Neuronal stem cell (in vitro differentiated cells): ENCODE results near the gene FAM222B.

Experiments used
- DNase-seq: peaks from one replicate; pipeline ENCODE4 v3.0.0-alpha.2; 2013; ENCODE audit warnings: low spot score
- H2AFZ ChIP-seq: one replicate; pipeline ENCODE4 v1.6.1; 2013; ENCODE audit warnings: mild to moderate bottlenecking, low read length, inconsistent platforms
- H2AK5ac ChIP-seq: 2 replicates; pipeline ENCODE4 v1.6.1; 2013; ENCODE audit warnings: low read depth, mild to moderate bottlenecking, inconsistent platforms, low read length, moderate library complexity, mixed read lengths
- H2BK120ac ChIP-seq: 2 replicates; pipeline ENCODE4 v1.6.1; 2013; ENCODE audit warnings: low read depth, mild to moderate bottlenecking, inconsistent platforms, low read length, moderate library complexity, mixed read lengths
- H2BK12ac ChIP-seq: one replicate; pipeline ENCODE4 v1.6.1; 2013; ENCODE audit warnings: low read length, inconsistent platforms
- H2BK15ac ChIP-seq: 2 replicates; pipeline ENCODE4 v1.6.1; 2013; ENCODE audit warnings: mild to moderate bottlenecking, low read length, inconsistent platforms, mixed read lengths
- H2BK5ac ChIP-seq: one replicate; pipeline ENCODE4 v1.6.1; 2013; ENCODE audit warnings: inconsistent platforms, mild to moderate bottlenecking, low read length, moderate library complexity
- H3K14ac ChIP-seq: one replicate; pipeline ENCODE4 v1.6.1; 2013; ENCODE audit warnings: low read length, inconsistent platforms
- H3K18ac ChIP-seq: 2 replicates; pipeline ENCODE4 v1.6.1; 2013; ENCODE audit warnings: low read length, inconsistent platforms
- H3K23ac ChIP-seq: 2 replicates; pipeline ENCODE4 v1.6.1; 2013; ENCODE audit warnings: low read depth, mild to moderate bottlenecking, mixed read lengths, low read length, inconsistent platforms; ENCODE audit not compliant: poor library complexity
- H3K27ac ChIP-seq: replicated peaks from 3 replicates; pipeline ENCODE4 v1.5.1; 2013; ENCODE audit warnings: low read length, inconsistent platforms
- H3K27me3 ChIP-seq, 3 experiments: 2 replicates each; pipeline ENCODE4 v1.6.1; 2013; ENCODE audit warnings: low read length in 3 of 3, mild to moderate bottlenecking in 2 of 3, inconsistent platforms in 1 of 3, low read depth in 1 of 3, mixed read lengths in 1 of 3, moderate library complexity in 1 of 3; ENCODE audit not compliant: control insufficient read depth in 3 of 3, insufficient read depth in 3 of 3
- H3K36me3 ChIP-seq, 2 donors: replicated peaks in 1 of 2; 2 replicates each; pipeline ENCODE4 v1.6.1; 2013; ENCODE audit warnings: low read length in 2 of 2; ENCODE audit not compliant: control insufficient read depth in 2 of 2, insufficient read depth in 2 of 2
- H3K4ac ChIP-seq: 2 replicates; pipeline ENCODE4 v1.6.1; 2013; ENCODE audit warnings: inconsistent platforms, mild to moderate bottlenecking, low read length, moderate library complexity
- H3K4me1 ChIP-seq, 2 donors: 1 replicate in 1 of 2; 2 replicates in 1 of 2; pipeline ENCODE4 v1.6.1; 2013; ENCODE audit warnings: low read length in 2 of 2, low read depth in 1 of 2; ENCODE audit not compliant: control insufficient read depth in 2 of 2, insufficient read depth in 1 of 2
- H3K4me2 ChIP-seq: one replicate; pipeline ENCODE4 v1.6.1; 2013; ENCODE audit warnings: mild to moderate bottlenecking, low read length, inconsistent platforms; ENCODE audit not compliant: insufficient read depth, poor library complexity, severe bottlenecking
- H3K4me3 ChIP-seq, 2 donors: 2 replicates each; pipeline ENCODE4 v1.5.1; 2013; ENCODE audit warnings: low read length in 2 of 2, mild to moderate bottlenecking in 2 of 2, inconsistent platforms in 1 of 2, moderate library complexity in 1 of 2
- H3K79me1 ChIP-seq: one replicate; pipeline ENCODE4 v1.6.1; 2013; ENCODE audit warnings: low read depth, mild to moderate bottlenecking, inconsistent platforms, low read length, moderate library complexity
- H3K9ac ChIP-seq: one replicate; pipeline ENCODE4 v1.6.1; 2013; ENCODE audit warnings: mild to moderate bottlenecking, low read depth, low read length, inconsistent platforms; ENCODE audit not compliant: poor library complexity
- H3K9me3 ChIP-seq, 2 donors: replicated peaks in 1 of 2; 2 replicates each; pipeline versions ENCODE3 to v1.6.1; 2013; ENCODE audit warnings: low read length in 2 of 2, mild to moderate bottlenecking in 2 of 2, inconsistent platforms in 1 of 2, low read depth in 1 of 2, mixed read lengths in 1 of 2, moderate library complexity in 1 of 2; ENCODE audit not compliant: control insufficient read depth in 2 of 2, insufficient read depth in 1 of 2
- H4K8ac ChIP-seq: one replicate; pipeline ENCODE4 v1.6.1; 2013; ENCODE audit warnings: low read depth, mild to moderate bottlenecking, inconsistent platforms, low read length, moderate library complexity
- H4K91ac ChIP-seq: one replicate; pipeline ENCODE4 v1.6.1; 2013; ENCODE audit warnings: low read length, low read depth, mild to moderate bottlenecking, inconsistent platforms; ENCODE audit not compliant: poor library complexity
- WGBS, 2 donors: extraction: QIAGEN DNeasy Blood & Tissue Kit; methylation state at CpG; one replicate each; pipeline ENCODE4 v1.1.7; 2013; ENCODE audit warnings: missing lambda C conversion rate in 2 of 2, mixed read lengths in 1 of 2; ENCODE audit not compliant: insufficient read length in 2 of 2, insufficient replicate concordance in 1 of 2; ENCODE audit errors: extremely low coverage in 2 of 2; 5-methylcytosine and 5-hydroxymethylcytosine counted together

The FAM222B gene

GRCh38 chr17:28711723-28712031 lies 130.9 kb downstream of the FAM222B start, which contains the start of gene PROCA1:
PROCA1 (minus strand) TSS chr17:28711888; CDS start chr17:28711660, 228 bp downstream.
- Histone ChIP-seq H2BK120ac (peak within 1 kb of the TSS; percentile 95), H3K18ac (peak within 1 kb of the TSS; percentile 99), H3K79me1 (peaks cover 6% of the 10 kb centered on the region), H3K27me3 (no peaks in the 10 kb centered on the region), H3K14ac (peak within 1 kb of the TSS; percentile 76), H3K36me3 (peaks cover 18 to 49% of the 10 kb centered on the region in 2 donors), H3K27ac (peak within 1 kb of the TSS; percentile 97), H3K9ac (peak within 1 kb of the TSS; percentile 93), H3K4ac (peak within 1 kb of the TSS; percentile 94), H4K91ac (peak within 1 kb of the TSS; percentile 90), H3K9me3 (no peaks in the 10 kb centered on the region), H2BK12ac (peak within 1 kb of the TSS; percentile 99), H3K4me2 (peak within 1 kb of the TSS; percentile 93), H3K4me3 (peak within 1 kb of the TSS; percentile 59 to 84), H4K8ac (no peak within 1 kb of the TSS), H3K23ac (peak within 1 kb of the TSS; percentile 90), H2AFZ (peak within 1 kb of the TSS; percentile 89), H2BK15ac (peak within 1 kb of the TSS; percentile 0), H3K4me1 (peaks cover 13 to 17% of the 10 kb centered on the region in 2 donors), H2BK5ac (peak within 1 kb of the TSS; percentile 93), H2AK5ac (peak within 1 kb of the TSS; percentile 70)
- no peak for DNase-seq
- WGBS, 2 donors: no CpG with 5 or more reads among the region's 20 CpGs

GRCh38 chr17:28710861-28711722 lies 131.5 kb downstream of the FAM222B start:
- H4K91ac ChIP-seq: peak overlapping the region; percentile 90
- peak overlapping the region; percentile 97 for H3K27ac ChIP-seq
- H3K27me3 ChIP-seq: no peaks in the 10 kb centered on the region
- H4K8ac ChIP-seq: no peak overlapping the region
- peak overlapping the region; percentile 93 for H2BK5ac ChIP-seq
- peaks cover 12 to 13% of the 10 kb centered on the region in 2 donors for H3K4me1 ChIP-seq
- H3K18ac ChIP-seq: peak overlapping the region; percentile 99
- peak overlapping the region; percentile 59 to 84 for H3K4me3 ChIP-seq
- H2AFZ ChIP-seq: peak overlapping the region; percentile 89
- H3K9me3 ChIP-seq: no peaks in the 10 kb centered on the region
- H3K4ac ChIP-seq: peak overlapping the region; percentile 94
- H2BK12ac ChIP-seq: peak overlapping the region; percentile 99
- H3K36me3 ChIP-seq: peaks cover 18 to 46% of the 10 kb centered on the region in 2 donors
- H3K23ac ChIP-seq: peak overlapping the region; percentile 90
- H3K14ac ChIP-seq: peak overlapping the region; percentile 76
- no CpG with 5 or more reads among the region's 74 CpGs for WGBS, 2 donors
- H2BK15ac ChIP-seq: no peak overlapping the region
- peak overlapping the region; percentile 70 for H2AK5ac ChIP-seq
- DNase-seq: peak; percentile 93
- H2BK120ac ChIP-seq: peak overlapping the region; percentile 95
- H3K79me1 ChIP-seq: peaks cover 4% of the 10 kb centered on the region
- peak overlapping the region; percentile 93 for H3K9ac ChIP-seq
- peak overlapping the region; percentile 93 for H3K4me2 ChIP-seq

GRCh38 chr17:28707339-28707720 lies 135.3 kb downstream of the FAM222B start:
- no CpG with 5 or more reads among the region's 2 CpGs for WGBS, 2 donors
- no peak overlapping the region for H3K4me3 ChIP-seq
- no peak for DNase-seq

More at GRCh38 chr17:28707339-28707720, 135.3 kb downstream of the FAM222B start:
- H3K14ac ChIP-seq: no peak overlapping the region
- H2BK5ac ChIP-seq: no peak overlapping the region
- no peaks in the 10 kb centered on the region for H3K27me3 ChIP-seq
- no peak overlapping the region for H2AFZ ChIP-seq
- H2AK5ac ChIP-seq: no peak overlapping the region
- no peak overlapping the region for H3K27ac ChIP-seq
- H2BK15ac ChIP-seq: no peak overlapping the region
- no peak overlapping the region for H3K4ac ChIP-seq
- no peak overlapping the region for H3K18ac ChIP-seq
- H3K9me3 ChIP-seq: no peaks in the 10 kb centered on the region
- H3K79me1 ChIP-seq: peaks cover 9% of the 10 kb centered on the region
- no peak overlapping the region for H4K8ac ChIP-seq
- H2BK12ac ChIP-seq: no peak overlapping the region
- no peak overlapping the region for H3K9ac ChIP-seq
- H3K4me2 ChIP-seq: no peak overlapping the region
- H3K4me1 ChIP-seq: peaks cover 15 to 17% of the 10 kb centered on the region in 2 donors
- no peak overlapping the region for H3K23ac ChIP-seq
- no peak overlapping the region for H4K91ac ChIP-seq
- no peak overlapping the region for H2BK120ac ChIP-seq
- peaks cover 11 to 34% of the 10 kb centered on the region in 2 donors for H3K36me3 ChIP-seq
